GM12878 (cell line): ENCODE results near the gene CHD9. TPM values are rescaled to one million over a fixed set of nuclear protein-coding genes. Genes with fewer than 3 reads are reported as not detected.
A peak's percentile ranks its signal among the peaks of the same experiment; 100 is the strongest.

Source experiments
- ATAC-seq: fragments of 200-7000 bp; cut with Tn5 transposase; 3 replicates; pipeline ENCODE4 v1.9.1; 2020; ENCODE audit warnings: mild to moderate bottlenecking, moderate library complexity
- BruUV-seq: library from RNA; stranded (reverse); fragments of 400-500 nt; replicated peaks from 2 replicates; lab custom pipeline; 2021; lab: Mats Ljungman, UMichigan
- CTCF ChIA-PET: fragments of 300-600 bp; sonication (Branson Sonifier 250); formaldehyde crosslinking; extraction: SDS; loops from one replicate; lab custom pipeline; 2021; ENCODE audit warnings: inconsistent platforms; lab: Yijun Ruan, JAX
- POLR2A ChIA-PET: fragments of 350-600 bp; formaldehyde crosslinking; extraction: SDS; loops from one replicate; lab custom pipeline; 2021; ENCODE audit warnings: inconsistent platforms; lab: Charles Lee
- RAD21 ChIA-PET: fragments of 300-600 bp; sonication (Branson Sonifier 250); formaldehyde crosslinking; loops from one replicate; lab custom pipeline; 2023; ENCODE audit warnings: antibody characterized with exemption; ENCODE audit not compliant: unreplicated experiment; lab: Charles Lee
- SMC1A ChIA-PET: fragments of 300-600 bp; sonication (Branson Sonifier 250); formaldehyde crosslinking; loops from one replicate; lab custom pipeline; 2023; ENCODE audit not compliant: unreplicated experiment, uncharacterized antibody; lab: Charles Lee
- DNase-seq: peaks from one replicate; pipeline ENCODE4 v3.0.0-alpha.2; 2011; ENCODE audit warnings: low read depth, low spot score
- FAIRE-seq: peaks from 3 replicates; lab custom pipeline; 2011; peaks lifted over from hg19 to GRCh38; lab: Jason Lieb, UNC
- H2AFZ ChIP-seq: 2 replicates; pipeline ENCODE4 v1.6.0; 2011; ENCODE audit warnings: low read depth, low read length, control low read depth; ENCODE audit not compliant: control insufficient read depth
- H3K27ac ChIP-seq: 2 replicates; pipeline ENCODE4 v1.5.1; 2011; ENCODE audit warnings: control low read depth; ENCODE audit not compliant: control insufficient read depth, insufficient read depth
- H3K27me3 ChIP-seq, 2 experiments: replicated peaks in 1 of 2; 2 replicates each; pipeline versions ENCODE4 v1.6.0 to v1.6.1; 2011; ENCODE audit warnings: low read length in 1 of 2; ENCODE audit not compliant: control insufficient read depth in 2 of 2, insufficient read depth in 2 of 2
- H3K36me3 ChIP-seq, 2 experiments: 2 replicates each; pipeline ENCODE4 v1.5.1; 2011; ENCODE audit warnings: low read length in 1 of 2; ENCODE audit not compliant: control insufficient read depth in 2 of 2, insufficient read depth in 2 of 2
- H3K4me1 ChIP-seq: 2 replicates; pipeline ENCODE4 v1.6.1; 2011; ENCODE audit warnings: mild to moderate bottlenecking, low read length, moderate library complexity, mixed read lengths; ENCODE audit not compliant: control insufficient read depth, insufficient read depth
- H3K4me2 ChIP-seq: 2 replicates; pipeline ENCODE4 v1.6.0; 2011; ENCODE audit warnings: control low read depth; ENCODE audit not compliant: control insufficient read depth, insufficient read depth
- H3K4me3 ChIP-seq: fragments of 200-600 bp; sonication (generic); 2 replicates; pipeline ENCODE4 v1.5.1; 2016
- H3K79me2 ChIP-seq: 2 replicates; pipeline ENCODE4 v1.6.0; 2011; ENCODE audit warnings: low read length; ENCODE audit not compliant: control insufficient read depth, insufficient read depth
- H3K9ac ChIP-seq: 2 replicates; pipeline ENCODE4 v1.8.0; 2011; ENCODE audit warnings: low read length, control low read depth, mixed read lengths; ENCODE audit not compliant: control insufficient read depth, insufficient read depth
- H3K9me3 ChIP-seq: replicated peaks from 3 replicates; pipeline ENCODE4 v1.5.1; 2011; ENCODE audit warnings: mild to moderate bottlenecking, low read length; ENCODE audit not compliant: control insufficient read depth, insufficient read depth
- H4K20me1 ChIP-seq: 2 replicates; pipeline ENCODE4 v1.6.0; 2011; ENCODE audit not compliant: control insufficient read depth, insufficient read depth
- BACH1 ChIP-seq: fragments of 450-650 bp; IDR thresholded peaks from 2 replicates; pipeline ENCODE4 v1.6.1; 2017; ENCODE audit warnings: mild to moderate bottlenecking, borderline replicate concordance
- BRCA1 ChIP-seq: IDR thresholded peaks from 2 replicates; pipeline ENCODE4 v1.6.1; 2011; ENCODE audit warnings: low read depth, low read length, improper control_type of control experiment
- CEBPB ChIP-seq, 2 experiments: fragments of 150-350 bp in 1 of 2; IDR thresholded peaks; 2 replicates each; pipeline ENCODE4 v1.6.1; 2012 to 2014; ENCODE audit warnings: low read depth in 2 of 2, low read length in 2 of 2, borderline replicate concordance in 1 of 2, inconsistent platforms in 1 of 2
- CHD2 ChIP-seq: IDR thresholded peaks from 2 replicates; pipeline ENCODE4 v1.6.1; 2011; ENCODE audit warnings: low read depth, low read length, improper control_type of control experiment, borderline replicate concordance
- CHD4 ChIP-seq: fragments of 200-600 bp; sonication (generic); IDR thresholded peaks from 2 replicates; pipeline ENCODE4 v1.6.1; 2016; ENCODE audit warnings: mild to moderate bottlenecking
- FOXM1 ChIP-seq: IDR thresholded peaks from 2 replicates; pipeline ENCODE4 v1.6.1; 2012; ENCODE audit warnings: low read depth, mild to moderate bottlenecking, inconsistent platforms, low read length, moderate library complexity
- IKZF2 ChIP-seq, 2 experiments: fragments of 450-650 bp; IDR thresholded peaks; 2 replicates each; pipeline ENCODE4 v1.6.1; 2017; ENCODE audit warnings: mild to moderate bottlenecking in 2 of 2, moderate library complexity in 2 of 2
- MXI1 ChIP-seq: fragments of 150-350 bp; IDR thresholded peaks from 2 replicates; pipeline ENCODE4 v1.6.1; 2011; ENCODE audit warnings: low read depth, mild to moderate bottlenecking, inconsistent platforms, low read length, improper control_type of control experiment
- NFIC ChIP-seq: IDR thresholded peaks from 2 replicates; pipeline ENCODE4 v1.6.1; 2012; ENCODE audit warnings: low read depth, mild to moderate bottlenecking, inconsistent platforms, low read length, moderate library complexity
- RELB ChIP-seq: fragments of 450-650 bp; IDR thresholded peaks from 2 replicates; pipeline ENCODE4 v1.6.1; 2017; ENCODE audit warnings: low read depth, mild to moderate bottlenecking, moderate library complexity
- SREBF1 ChIP-seq: IDR thresholded peaks from 2 replicates; pipeline ENCODE4 v1.6.1; 2012; ENCODE audit warnings: mild to moderate bottlenecking, low read length
- YY1 ChIP-seq: IDR thresholded peaks from 2 replicates; pipeline ENCODE4 v1.6.1; 2011; ENCODE audit warnings: low read depth, mild to moderate bottlenecking, low read length
- ZBED1 ChIP-seq: IDR thresholded peaks from 2 replicates; pipeline ENCODE4 v1.6.1; 2016; ENCODE audit warnings: borderline replicate concordance
- ZBTB40 ChIP-seq: fragments of 450-650 bp; IDR thresholded peaks from 2 replicates; pipeline ENCODE4 v1.6.1; 2016; ENCODE audit warnings: mild to moderate bottlenecking, moderate library complexity, borderline replicate concordance
- ZNF622 ChIP-seq: fragments of 450-650 bp; IDR thresholded peaks from 2 replicates; pipeline ENCODE4 v1.6.1; 2017; ENCODE audit warnings: mild to moderate bottlenecking, inconsistent platforms
- WGBS: methylation state at CpG from one replicate; pipeline ENCODE4 v1.1.6; 2016; ENCODE audit warnings: low lambda C conversion rate; ENCODE audit not compliant: insufficient replicate concordance, insufficient coverage; ENCODE audit errors: missing lambda C conversion rate; 5-methylcytosine and 5-hydroxymethylcytosine counted together
- in situ Hi-C: fragments of 300-500 bp; cut with MboI; formaldehyde crosslinking; loops from 9 replicates; pipeline ENCODE4 v1.14.3; 2018; ENCODE audit warnings: mixed read lengths
- intact Hi-C: fragments of 100-400 bp; cut with micrococcal nuclease; formaldehyde crosslinking; loops from one replicate; pipeline ENCODE4 v1.14.2; 2022; ENCODE audit not compliant: unreplicated experiment
- polyA plus RNA-seq, 11 experiments: library from polyadenylated mRNA; depleted of rRNA in 4 of 11; unstranded in 6 of 11; stranded (reverse) in 5 of 11; fragments of >200 nt; fragmentation: Nextera tagmentation in 4 of 11; fragmentation: Illumina TruSeq in 1 of 11; extraction: Ambion mirVana in 4 of 11; extraction: Trizol in 1 of 11; gene quantifications; 1 replicate in 1 of 11; 2 replicates in 10 of 11; pipeline versions ENCODE4 v1.2.1 to v1.2.3, GENCODE V29; 2011 to 2016; ENCODE audit warnings: inconsistent platforms in 2 of 11, missing spikeins in 2 of 11, low read depth in 1 of 11
- total RNA-seq, 4 experiments: library from RNA; depleted of rRNA in 3 of 4; stranded (reverse); fragments of >200 nt in 3 of 4; fragmentation: Illumina TruSeq in 1 of 4; extraction: Trizol in 1 of 4; gene quantifications; 2 replicates each; pipeline versions ENCODE4 v1.2.1 to v1.2.3, GENCODE V29; 2013 to 2021

The CHD9 gene
- total and polyA plus RNA-seq, 10 of the 15 experiments (the other 5 are each of a cell fraction or from before 2014, with no cell fraction given) = 29.2 to 95.7 (median 54.3) TPM

- Histone ChIP-seq H3K4me3 (peak overlapping the region; percentile 79), H3K36me3 (no peaks in the 10 kb centered on the region; a peak in 1 of 4 replicates), H3K4me2 (0 out of 2 replicates have a peak overlapping the region, but pooled peaks have one; percentile 46), H2AFZ (peak overlapping the region; percentile 70), H3K9ac (peak overlapping the region; percentile 71), H4K20me1 (no peaks in the 10 kb centered on the region), H3K27me3 (no peaks in the 10 kb centered on the region), H3K27ac (peak overlapping the region; percentile 47), H3K79me2 (peaks cover 29% of the 10 kb centered on the region), H3K4me1 (peaks cover 17% of the 10 kb centered on the region), H3K9me3 (no peaks in the 10 kb centered on the region; the same call in 2 of the 3 replicates)
- ATAC-seq (peak; percentile 15), FAIRE-seq (no peak), DNase-seq (no peak)
- ChIA-PET POLR2A (interaction anchor here (0.5 to 1.0 kb wide), 4 partner anchors 9 to 891 kb away, joined by 4 to 6 read pairs (median 4); no protein-coding TSS in a partner anchor), RAD21 (interaction anchor here (0.6 to 3.3 kb wide), 4 partner anchors 23 to 76 kb away, joined by 3 to 31 read pairs (median 3); partner anchors contain the start of gene CHD9), CTCF (interaction anchor here (0.9 to 1.5 kb wide), 4 partner anchors 13 to 76 kb away, joined by 3 to 8 read pairs (median 5); no protein-coding TSS in a partner anchor), SMC1A (interaction anchor here (0.9 to 1.5 kb wide), 6 partner anchors 23 to 76 kb away, joined by 3 to 8 read pairs (median 4); partner anchors contain the start of gene CHD9)
- intact Hi-C loops (loop anchor here (2.0 kb wide), 1 partner anchor 29 kb away; no protein-coding TSS in a partner anchor), in situ Hi-C loops (loop anchor here (5.0 kb wide), 1 partner anchor 76 kb away; no protein-coding TSS in a partner anchor)
- WGBS = 0% methylated on average over 29 of the region's 77 CpGs
- BruUV-seq = no TSS peak
- no peak for TF ChIP-seq FOXM1
- no peak for TF ChIP-seq CEBPB (IDR thresholded peaks at IDR 0.05; ENCODE audit: borderline replicate concordance in 1 of 2, low read depth in 2 of 2, low read length in 2 of 2)
- TF ChIP-seq YY1 = peak; percentile 69
- no peak for TF ChIP-seq ZNF622
- peak in 1 of 2 experiments; percentile 62; a peak in 2 of 4 replicates for TF ChIP-seq IKZF2 (IDR thresholded peaks at IDR 0.05)
- TF ChIP-seq NFIC = no peak
- peak; percentile 22; the same call in 1 of the 2 replicates for TF ChIP-seq CHD2
- TF ChIP-seq ZBED1 = 0 out of 2 replicates have a peak, but pooled peaks have one; percentile 22
- peak; percentile 84 for TF ChIP-seq BACH1
- no peak for TF ChIP-seq SREBF1
- 0 out of 2 replicates have a peak, but pooled peaks have one; percentile 17 for TF ChIP-seq MXI1
- TF ChIP-seq RELB = peak; percentile 31; the same call in 1 of the 2 replicates
- TF ChIP-seq ZBTB40 = no peak
- no peak for TF ChIP-seq CHD4
- TF ChIP-seq BRCA1 = no peak
Measured at GRCh38 chr16:53131363-53132071, 76.7 kb downstream of the CHD9 start.
